Stomach (tissue), 4 donors: Measurements from ENCODE around the gene ARHGAP26.

Experiments used
- EP300 ChIP-seq: sonication (generic); formaldehyde crosslinking; IDR thresholded peaks from one replicate; pipeline ENCODE4 v1.6.1; 2017; ENCODE audit warnings: antibody characterized with exemption
- POLR2A ChIP-seq, 4 donors: fragments of 450-650 bp; IDR thresholded peaks; one replicate each; pipeline ENCODE4 v1.6.1; 2016; ENCODE audit warnings: antibody characterized with exemption in 4 of 4, control low read depth in 2 of 4, mild to moderate bottlenecking in 1 of 4, moderate library complexity in 1 of 4
- POLR2AphosphoS5 ChIP-seq, 3 donors: sonication (generic); formaldehyde crosslinking; IDR thresholded peaks; one replicate each; pipeline ENCODE4 v1.6.1; 2016; ENCODE audit warnings: antibody characterized with exemption in 3 of 3
- TF ChIP-seq, protein P1 (sequence below), 7 experiments: fragments of 450-650 bp in 4 of 7; fragments of 200-600 bp in 3 of 7; sonication (generic) in 3 of 7; IDR thresholded peaks; one replicate each; pipeline ENCODE4 v1.5.1; 2016 to 2019; ENCODE audit warnings: antibody characterized with exemption in 7 of 7, control low read depth in 2 of 7, mild to moderate bottlenecking in 1 of 7

DNA sequence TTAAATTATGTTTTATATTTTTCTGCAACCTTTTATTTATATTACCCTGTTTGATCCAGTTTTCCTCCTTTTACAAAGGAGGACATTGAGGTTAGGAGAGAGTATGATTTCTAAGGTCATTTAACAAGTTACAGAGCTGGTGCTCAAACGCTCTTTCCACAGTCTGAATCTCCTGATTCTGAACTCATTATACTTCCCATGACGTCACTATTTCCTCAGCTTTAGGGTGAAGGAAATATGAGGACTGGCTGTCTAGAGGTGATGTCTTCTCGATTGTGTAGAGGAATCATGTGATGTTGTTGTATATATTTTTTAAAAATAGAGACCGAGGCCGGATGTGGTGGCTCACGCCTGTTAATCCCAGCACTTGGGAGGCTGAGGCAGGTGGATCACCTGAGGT is 140.0 kb downstream of the ARHGAP26 start:
- TF ChIP-seq POLR2A (IDR thresholded peaks at IDR 0.05) (no peak), EP300 (no peak), POLR2AphosphoS5 (IDR thresholded peaks at IDR 0.05) (no peak)
- TF ChIP-seq, protein P1, sequence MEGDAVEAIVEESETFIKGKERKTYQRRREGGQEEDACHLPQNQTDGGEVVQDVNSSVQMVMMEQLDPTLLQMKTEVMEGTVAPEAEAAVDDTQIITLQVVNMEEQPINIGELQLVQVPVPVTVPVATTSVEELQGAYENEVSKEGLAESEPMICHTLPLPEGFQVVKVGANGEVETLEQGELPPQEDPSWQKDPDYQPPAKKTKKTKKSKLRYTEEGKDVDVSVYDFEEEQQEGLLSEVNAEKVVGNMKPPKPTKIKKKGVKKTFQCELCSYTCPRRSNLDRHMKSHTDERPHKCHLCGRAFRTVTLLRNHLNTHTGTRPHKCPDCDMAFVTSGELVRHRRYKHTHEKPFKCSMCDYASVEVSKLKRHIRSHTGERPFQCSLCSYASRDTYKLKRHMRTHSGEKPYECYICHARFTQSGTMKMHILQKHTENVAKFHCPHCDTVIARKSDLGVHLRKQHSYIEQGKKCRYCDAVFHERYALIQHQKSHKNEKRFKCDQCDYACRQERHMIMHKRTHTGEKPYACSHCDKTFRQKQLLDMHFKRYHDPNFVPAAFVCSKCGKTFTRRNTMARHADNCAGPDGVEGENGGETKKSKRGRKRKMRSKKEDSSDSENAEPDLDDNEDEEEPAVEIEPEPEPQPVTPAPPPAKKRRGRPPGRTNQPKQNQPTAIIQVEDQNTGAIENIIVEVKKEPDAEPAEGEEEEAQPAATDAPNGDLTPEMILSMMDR (IDR thresholded peaks at IDR 0.05): no peak
